ENCODE results near the gene TSPAN8. TPM values are rescaled to one million over a fixed set of nuclear protein-coding genes. Genes with fewer than 3 reads are reported as not detected.
"Not testable (repeated sequence)": the region's sequence is repeated elsewhere in the genome, so short reads cannot be mapped to it uniquely, and the experiment has no call there.

Gene TSPAN8
- total and polyA plus RNA-seq, 8 donors = 0.95 to 18.0 (median 1.6) TPM

- no peak overlapping the region for H3K27ac ChIP-seq
- no peak for ATAC-seq
- no peak overlapping the region for H3K4me3 ChIP-seq
- H3K36me3 ChIP-seq = no peaks in the 10 kb centered on the region
- H3K9me3 ChIP-seq = peaks cover 0 to 15% of the 10 kb centered on the region in 2 donors
- no peak for TF ChIP-seq CTCF (IDR thresholded peaks at IDR 0.05)
- DNase-seq = peak in 1 of 4 donors; percentile 60
- H3K4me1 ChIP-seq = peaks cover 3 to 4% of the 10 kb centered on the region in 2 donors
- intact Hi-C loops (cut with DNase I) = no loop called here
- H3K27me3 ChIP-seq = no peaks in the 10 kb centered on the region
These were observed 8.5 kb upstream of the TSPAN8 start for GRCh38 chr12:71166280-71166679.

- intact Hi-C loops (cut with DNase I); DNase-seq; H3K4me1 ChIP-seq; H3K36me3 ChIP-seq; ATAC-seq; H3K27me3 ChIP-seq; H3K4me3 ChIP-seq; H3K27ac ChIP-seq: not testable (repeated sequence)
- peaks cover 0 to 15% of the 10 kb centered on the region in 2 donors for H3K9me3 ChIP-seq
These were observed 8.0 kb upstream of the TSPAN8 start for GRCh38 chr12:71165780-71166179.

GRCh38 chr12:71164568-71165197 is 6.9 kb upstream of the TSPAN8 start:
- no peaks in the 10 kb centered on the region for H3K27me3 ChIP-seq
- peak overlapping the region in 1 of 2 donors; percentile 26 for H3K27ac ChIP-seq
- H3K4me1 ChIP-seq = peaks cover 3 to 4% of the 10 kb centered on the region in 2 donors
- DNase-seq (peak in 2 of 4 donors; percentile 42 to 45), ATAC-seq (peak; percentile 40)
- no peak overlapping the region for H3K4me3 ChIP-seq
- H3K9me3 ChIP-seq = peaks cover 0 to 15% of the 10 kb centered on the region in 2 donors
- intact Hi-C loops (cut with DNase I) = no loop called here
- no peaks in the 10 kb centered on the region for H3K36me3 ChIP-seq
- TF ChIP-seq CTCF (IDR thresholded peaks at IDR 0.05) = no peak

GRCh38 chr12:71164166-71164565 is 6.4 kb upstream of the TSPAN8 start:
- TF ChIP-seq CTCF (IDR thresholded peaks at IDR 0.05) = no peak

GRCh38 chr12:71162832-71163763 is 5.3 kb upstream of the TSPAN8 start:
- no peak for DNase-seq
- Histone ChIP-seq H3K4me3 (no peak overlapping the region), H3K4me1 (peaks cover 4 to 6% of the 10 kb centered on the region in 2 donors), H3K36me3 (no peaks in the 10 kb centered on the region), H3K27ac (no peak overlapping the region), H3K27me3 (no peaks in the 10 kb centered on the region), H3K9me3 (peaks cover 0 to 13% of the 10 kb centered on the region in 2 donors)
- intact Hi-C loops (cut with DNase I) = no loop called here
- no peak for ATAC-seq
- no peak for TF ChIP-seq CTCF (IDR thresholded peaks at IDR 0.05)

More at GRCh38 chr12:71164166-71164565, 6.4 kb upstream of the TSPAN8 start:
- Histone ChIP-seq H3K9me3 (peaks cover 0 to 15% of the 10 kb centered on the region in 2 donors), H3K4me3 (no peak overlapping the region), H3K27me3 (no peaks in the 10 kb centered on the region), H3K36me3 (no peaks in the 10 kb centered on the region), H3K4me1 (peaks cover 3 to 4% of the 10 kb centered on the region in 2 donors), H3K27ac (peak overlapping the region in 1 of 2 donors; percentile 26)
- intact Hi-C loops (cut with DNase I) = no loop called here
- DNase-seq (no peak), ATAC-seq (peak; percentile 7)
